Memory B cell (primary cell): ENCODE data around the gene TRIM42.

Source experiments
- ATAC-seq: fragments of 150-1000 bp; cut with Tn5 transposase; 2 replicates; pipeline ENCODE4 v1.10.0; 2021; ENCODE audit warnings: low read depth, mild to moderate bottlenecking, moderate library complexity
- DNase-seq, 2 donors: peaks; one replicate each; pipeline ENCODE4 v3.0.0; 2022; ENCODE audit warnings: low spot score in 2 of 2
- H3K27ac Mint-ChIP-seq: one replicate; pipeline ENCODE4 v1.8.0; 2022; ENCODE audit warnings: mild to moderate bottlenecking, moderate library complexity, mixed read lengths
- H3K27me3 Mint-ChIP-seq: one replicate; pipeline ENCODE4 v1.8.0; 2022; ENCODE audit warnings: mixed read lengths
- H3K36me3 Mint-ChIP-seq: one replicate; pipeline ENCODE4 v1.8.0; 2022; ENCODE audit warnings: mild to moderate bottlenecking, mixed read lengths
- H3K4me1 Mint-ChIP-seq: one replicate; pipeline ENCODE4 v1.8.0; 2022; ENCODE audit warnings: mixed read lengths
- H3K4me3 Mint-ChIP-seq: one replicate; pipeline ENCODE4 v1.8.0; 2022; ENCODE audit warnings: mild to moderate bottlenecking, moderate library complexity, mixed read lengths
- H3K9me3 Mint-ChIP-seq: one replicate; pipeline ENCODE4 v1.8.0; 2022; ENCODE audit warnings: mixed read lengths

The TRIM42 gene

GRCh38 chr3:140699516-140700231, 21.8 kb downstream of the TRIM42 start:
- Mint-ChIP-seq H3K27ac (no peak overlapping the region), H3K36me3 (no peaks in the 10 kb centered on the region), H3K27me3 (no peaks in the 10 kb centered on the region), H3K4me3 (no peak overlapping the region), H3K4me1 (no peaks in the 10 kb centered on the region), H3K9me3 (no peaks in the 10 kb centered on the region)
- DNase-seq = no peak
- ATAC-seq = no peak

GRCh38 chr3:140702281-140702680, 24.4 kb downstream of the TRIM42 start:
- no peak for ATAC-seq
- Mint-ChIP-seq H3K4me3 (no peak overlapping the region), H3K9me3 (peaks cover 4% of the 10 kb centered on the region), H3K27ac (no peak overlapping the region), H3K36me3 (no peaks in the 10 kb centered on the region), H3K27me3 (no peaks in the 10 kb centered on the region), H3K4me1 (no peaks in the 10 kb centered on the region)
- DNase-seq = no peak

GRCh38 chr3:140703496-140703895, 25.6 kb downstream of the TRIM42 start:
- H3K27me3 Mint-ChIP-seq = no peaks in the 10 kb centered on the region
- H3K9me3 Mint-ChIP-seq = peaks cover 4% of the 10 kb centered on the region
- H3K27ac Mint-ChIP-seq = no peak overlapping the region
- no peaks in the 10 kb centered on the region for H3K36me3 Mint-ChIP-seq
- no peaks in the 10 kb centered on the region for H3K4me1 Mint-ChIP-seq
- ATAC-seq (no peak), DNase-seq (no peak)
- no peak overlapping the region for H3K4me3 Mint-ChIP-seq

- peaks cover 4% of the 10 kb centered on the region for H3K9me3 Mint-ChIP-seq
- ATAC-seq = no peak
- DNase-seq = no peak
- H3K27ac Mint-ChIP-seq = no peak overlapping the region
- no peaks in the 10 kb centered on the region for H3K36me3 Mint-ChIP-seq
- no peak overlapping the region for H3K4me3 Mint-ChIP-seq
- H3K4me1 Mint-ChIP-seq = no peaks in the 10 kb centered on the region
- H3K27me3 Mint-ChIP-seq = no peaks in the 10 kb centered on the region
These were observed 26.9 kb downstream of the TRIM42 start for GRCh38 chr3:140704733-140705132.

GRCh38 chr3:140705954-140706353, 28.1 kb downstream of the TRIM42 start:
- Mint-ChIP-seq H3K36me3 (no peaks in the 10 kb centered on the region), H3K27me3 (no peaks in the 10 kb centered on the region), H3K4me3 (no peak overlapping the region), H3K27ac (no peak overlapping the region), H3K4me1 (no peaks in the 10 kb centered on the region), H3K9me3 (peaks cover 4% of the 10 kb centered on the region)
- DNase-seq (no peak), ATAC-seq (no peak)

- Mint-ChIP-seq H3K27me3 (no peaks in the 10 kb centered on the region), H3K9me3 (peaks cover 4% of the 10 kb centered on the region), H3K4me1 (no peaks in the 10 kb centered on the region), H3K36me3 (no peaks in the 10 kb centered on the region), H3K27ac (no peak overlapping the region), H3K4me3 (no peak overlapping the region)
- no peak for ATAC-seq
- no peak for DNase-seq
These were observed 28.5 kb downstream of the TRIM42 start for GRCh38 chr3:140706360-140706759.

- H3K9me3 Mint-ChIP-seq = peaks cover 4% of the 10 kb centered on the region
- H3K27ac Mint-ChIP-seq = no peak overlapping the region
- ATAC-seq (no peak), DNase-seq (no peak)
- H3K4me3 Mint-ChIP-seq = no peak overlapping the region
- H3K27me3 Mint-ChIP-seq = peaks cover 1% of the 10 kb centered on the region
- no peaks in the 10 kb centered on the region for H3K4me1 Mint-ChIP-seq
- no peaks in the 10 kb centered on the region for H3K36me3 Mint-ChIP-seq
These were observed 31.0 kb downstream of the TRIM42 start for GRCh38 chr3:140708815-140709214.

- ATAC-seq (no peak), DNase-seq (no peak)
- H3K27me3 Mint-ChIP-seq = peaks cover 1% of the 10 kb centered on the region
- no peak overlapping the region for H3K27ac Mint-ChIP-seq
- H3K36me3 Mint-ChIP-seq = no peaks in the 10 kb centered on the region
- peaks cover 4% of the 10 kb centered on the region for H3K9me3 Mint-ChIP-seq
- no peaks in the 10 kb centered on the region for H3K4me1 Mint-ChIP-seq
- H3K4me3 Mint-ChIP-seq = no peak overlapping the region
These were observed 31.9 kb downstream of the TRIM42 start for GRCh38 chr3:140709751-140710150.

GRCh38 chr3:140710711-140711389, 33.0 kb downstream of the TRIM42 start:
- H3K36me3 Mint-ChIP-seq = no peaks in the 10 kb centered on the region
- ATAC-seq (no peak), DNase-seq (no peak)
- peaks cover 1% of the 10 kb centered on the region for H3K27me3 Mint-ChIP-seq
- no peak overlapping the region for H3K27ac Mint-ChIP-seq
- H3K4me1 Mint-ChIP-seq = no peaks in the 10 kb centered on the region
- H3K9me3 Mint-ChIP-seq = peaks cover 4% of the 10 kb centered on the region
- H3K4me3 Mint-ChIP-seq = no peak overlapping the region

- peaks cover under 1% of the 10 kb centered on the region for H3K9me3 Mint-ChIP-seq
- no peaks in the 10 kb centered on the region for H3K4me1 Mint-ChIP-seq
- H3K4me3 Mint-ChIP-seq = no peak overlapping the region
These were observed 33.6 kb downstream of the TRIM42 start for GRCh38 chr3:140711390-140712035.

GRCh38 chr3:140712301-140712700, 34.4 kb downstream of the TRIM42 start:
- Mint-ChIP-seq H3K9me3 (no peaks in the 10 kb centered on the region), H3K27ac (no peak overlapping the region), H3K4me3 (no peak overlapping the region), H3K27me3 (peaks cover 1% of the 10 kb centered on the region), H3K36me3 (no peaks in the 10 kb centered on the region), H3K4me1 (no peaks in the 10 kb centered on the region)
- ATAC-seq (no peak), DNase-seq (no peak)

More at GRCh38 chr3:140711390-140712035, 33.6 kb downstream of the TRIM42 start:
- H3K36me3 Mint-ChIP-seq = no peaks in the 10 kb centered on the region
- DNase-seq (no peak), ATAC-seq (no peak)
- peaks cover 1% of the 10 kb centered on the region for H3K27me3 Mint-ChIP-seq
- no peak overlapping the region for H3K27ac Mint-ChIP-seq

- ATAC-seq (no peak), DNase-seq (no peak)
- Mint-ChIP-seq H3K4me1 (no peaks in the 10 kb centered on the region), H3K36me3 (no peaks in the 10 kb centered on the region), H3K27me3 (peaks cover 3% of the 10 kb centered on the region), H3K4me3 (no peak overlapping the region), H3K9me3 (no peaks in the 10 kb centered on the region), H3K27ac (no peak overlapping the region)
These were observed 37.2 kb downstream of the TRIM42 start for GRCh38 chr3:140715035-140715434.

- H3K4me1 Mint-ChIP-seq = no peaks in the 10 kb centered on the region
These were observed 40.1 kb downstream of the TRIM42 start for GRCh38 chr3:140717921-140718320.

GRCh38 chr3:140719841-140720614, 42.2 kb downstream of the TRIM42 start:
- H3K4me3 Mint-ChIP-seq = no peak overlapping the region
- peaks cover 6% of the 10 kb centered on the region for H3K27me3 Mint-ChIP-seq
- no peak for ATAC-seq
- no peak overlapping the region for H3K27ac Mint-ChIP-seq
- H3K4me1 Mint-ChIP-seq = no peaks in the 10 kb centered on the region
- no peak for DNase-seq
- H3K36me3 Mint-ChIP-seq = no peaks in the 10 kb centered on the region
- H3K9me3 Mint-ChIP-seq = peaks cover 2% of the 10 kb centered on the region

More at GRCh38 chr3:140717921-140718320, 40.1 kb downstream of the TRIM42 start:
- Mint-ChIP-seq H3K4me3 (no peak overlapping the region), H3K36me3 (no peaks in the 10 kb centered on the region), H3K27me3 (peaks cover 1% of the 10 kb centered on the region), H3K9me3 (peaks cover 2% of the 10 kb centered on the region), H3K27ac (no peak overlapping the region)
- no peak for ATAC-seq
- no peak for DNase-seq
